SK-N-SH (cell line): Measurements from ENCODE around the gene AGAP1. TPM values are rescaled to one million over a fixed set of nuclear protein-coding genes. Genes with fewer than 3 reads are reported as not detected.

Experiments used
- CTCF ChIA-PET: fragments of 300-600, 350-600 bp; formaldehyde crosslinking; extraction: SDS; loops from one replicate; lab custom pipeline; 2021; lab: Yijun Ruan, JAX
- POLR2A ChIA-PET: fragments of 350-600 bp; sonication (Branson Sonifier 250); formaldehyde crosslinking; extraction: SDS; loops from one replicate; lab custom pipeline; 2020; ENCODE audit warnings: antibody characterized with exemption, inconsistent platforms; lab: Yijun Ruan, JAX
- DNase-seq: peaks from one replicate; pipeline ENCODE4 v3.0.0; 2012
- H2AFZ ChIP-seq: fragments of 200-600 bp; sonication (generic); 2 replicates; pipeline ENCODE4 v1.8.1; 2016; ENCODE audit warnings: antibody characterized with exemption, mild to moderate bottlenecking, low read depth
- H3F3A ChIP-seq: fragments of 200-600 bp; sonication (generic); replicated peaks from 2 replicates; pipeline ENCODE3; 2016; ENCODE audit warnings: antibody characterized with exemption, mild to moderate bottlenecking; ENCODE audit not compliant: insufficient read depth
- H3K27ac ChIP-seq, 2 experiments: fragments of 200-500 bp in 1 of 2; fragments of 200-600 bp in 1 of 2; sonication (Bioruptor generic) in 1 of 2; sonication (generic), shearing (Covaris generic) in 1 of 2; 2 replicates each; pipeline versions ENCODE4 v1.5.1 to v1.6.1; 2014 to 2016; ENCODE audit warnings: low read depth in 2 of 2, inconsistent platforms in 1 of 2, low read length in 1 of 2, mild to moderate bottlenecking in 1 of 2, mixed read lengths in 1 of 2
- H3K27me3 ChIP-seq: fragments of 200-600 bp; sonication (generic), shearing (Covaris generic); 2 replicates; pipeline ENCODE4 v1.6.1; 2016; ENCODE audit warnings: mixed run types; ENCODE audit not compliant: insufficient read depth
- H3K36me3 ChIP-seq, 2 experiments: fragments of 200-500 bp in 1 of 2; fragments of 200-600 bp in 1 of 2; sonication (Bioruptor generic) in 1 of 2; sonication (generic) in 1 of 2; replicated peaks in 1 of 2; 2 replicates each; pipeline versions ENCODE3 to v1.5.1; 2014 to 2016; ENCODE audit warnings: low read length in 1 of 2, mild to moderate bottlenecking in 1 of 2; ENCODE audit not compliant: insufficient read depth in 2 of 2, control insufficient read depth in 1 of 2
- H3K4me1 ChIP-seq, 2 experiments: fragments of 200-500 bp in 1 of 2; fragments of 200-600 bp in 1 of 2; sonication (Bioruptor generic) in 1 of 2; sonication (generic), shearing (Covaris generic) in 1 of 2; 2 replicates each; pipeline versions ENCODE4 v1.5.1 to v1.6.1; 2014 to 2016; ENCODE audit warnings: low read depth in 1 of 2, low read length in 1 of 2, mixed run types in 1 of 2; ENCODE audit not compliant: insufficient read depth in 2 of 2, control insufficient read depth in 1 of 2
- H3K4me2 ChIP-seq: fragments of 200-600 bp; sonication (generic), shearing (Covaris generic); 2 replicates; pipeline ENCODE4 v1.6.1; 2017; ENCODE audit warnings: mixed run types
- H3K4me3 ChIP-seq, 2 experiments: fragments of 200-500 bp in 1 of 2; fragments of 200-600 bp in 1 of 2; sonication (Bioruptor generic) in 1 of 2; sonication (generic), shearing (Covaris generic) in 1 of 2; 2 replicates each; pipeline versions ENCODE4 v1.5.1 to v1.8.1; 2014 to 2016; ENCODE audit warnings: low read depth in 2 of 2, inconsistent platforms in 1 of 2, low read length in 1 of 2, mild to moderate bottlenecking in 1 of 2, mixed read lengths in 1 of 2, moderate library complexity in 1 of 2
- H3K79me2 ChIP-seq: fragments of 200-600 bp; sonication (generic); 2 replicates; pipeline ENCODE4 v1.8.1; 2017; ENCODE audit warnings: mild to moderate bottlenecking; ENCODE audit not compliant: insufficient read depth
- H3K9ac ChIP-seq: fragments of 200-600 bp; sonication (generic); 2 replicates; pipeline ENCODE4 v1.6.1; 2017; ENCODE audit warnings: mixed run types
- H3K9me2 ChIP-seq: fragments of 200-600 bp; sonication (generic); 2 replicates; pipeline ENCODE4 v1.6.1; 2017; ENCODE audit warnings: mixed run types
- H3K9me3 ChIP-seq: fragments of 200-600 bp; sonication (generic); 2 replicates; pipeline ENCODE4 v1.6.1; 2017; ENCODE audit warnings: mixed run types, mild to moderate bottlenecking, moderate library complexity
- H4K20me1 ChIP-seq: fragments of 200-600 bp; sonication (generic); 2 replicates; pipeline ENCODE4 v1.6.1; 2017; ENCODE audit warnings: mild to moderate bottlenecking, mixed run types; ENCODE audit not compliant: insufficient read depth
- CHD2 ChIP-seq: fragments of 150-350 bp; IDR thresholded peaks from 2 replicates; pipeline ENCODE4 v1.6.1; 2018; ENCODE audit warnings: low read length; ENCODE audit not compliant: partially characterized antibody
- ELF1 ChIP-seq: IDR thresholded peaks from 2 replicates; pipeline ENCODE4 v1.4.0; 2012
- FOXJ3 ChIP-seq: sonication (generic); formaldehyde crosslinking; IDR thresholded peaks from 2 replicates; pipeline ENCODE4 v1.5.1; 2020; ENCODE audit warnings: mild to moderate bottlenecking, missing genetic modification reagents
- FOXM1 ChIP-seq: IDR thresholded peaks from 2 replicates; pipeline ENCODE4 v1.4.0; 2012; ENCODE audit warnings: low read depth, mild to moderate bottlenecking
- GABPA ChIP-seq: IDR thresholded peaks from 2 replicates; pipeline ENCODE4 v1.4.0; 2012; ENCODE audit warnings: low read depth, mild to moderate bottlenecking
- NRF1 ChIP-seq: IDR thresholded peaks from 2 replicates; pipeline ENCODE4 v1.6.1; 2012; ENCODE audit warnings: low read depth, mild to moderate bottlenecking, low read length
- RAD21 ChIP-seq: IDR thresholded peaks from 2 replicates; pipeline ENCODE4 v1.6.1; 2012; ENCODE audit warnings: mild to moderate bottlenecking, low read length
- RFX5 ChIP-seq: IDR thresholded peaks from 2 replicates; pipeline ENCODE4 v1.6.1; 2012; ENCODE audit warnings: mild to moderate bottlenecking, improper control_type of control experiment, low read length
- SIN3A ChIP-seq: IDR thresholded peaks from 2 replicates; pipeline ENCODE4 v1.6.1; 2012; ENCODE audit warnings: low read depth, mild to moderate bottlenecking, low read length, moderate library complexity, borderline replicate concordance
- SMC3 ChIP-seq: IDR thresholded peaks from 2 replicates; pipeline ENCODE4 v1.6.1; 2012; ENCODE audit warnings: low read depth, low read length, improper control_type of control experiment
- TCF12 ChIP-seq: IDR thresholded peaks from 2 replicates; pipeline ENCODE4 v1.4.0; 2012
- WGBS: methylation state at CpG from one replicate; pipeline ENCODE4 v1.1.6; 2017; ENCODE audit warnings: low lambda C conversion rate; 5-methylcytosine and 5-hydroxymethylcytosine counted together
- polyA plus RNA-seq, 3 experiments: library from polyadenylated mRNA; depleted of rRNA; stranded (reverse); fragments of >200 nt; gene quantifications; 2 replicates each; pipeline ENCODE4 v1.2.3, GENCODE V29; 2012
- TF ChIP-seq, protein P1 (sequence below): IDR thresholded peaks from 2 replicates; pipeline ENCODE4 v1.6.1; 2012; ENCODE audit warnings: mild to moderate bottlenecking, low read depth, low read length, moderate library complexity
- TF ChIP-seq, protein P2 (sequence below): IDR thresholded peaks from 2 replicates; pipeline ENCODE4 v1.4.0; 2012; ENCODE audit warnings: low read depth, borderline replicate concordance
- TF ChIP-seq, protein P3 (sequence below): fragments of 150-350 bp; IDR thresholded peaks from 2 replicates; pipeline ENCODE4 v1.6.1; 2016; ENCODE audit warnings: mild to moderate bottlenecking, low read depth, low read length
- TF ChIP-seq, protein P4 (sequence below): IDR thresholded peaks from 2 replicates; pipeline ENCODE4; 2012
- TF ChIP-seq, protein P5 (sequence below): fragments of 150-350 bp; IDR thresholded peaks from 2 replicates; pipeline ENCODE4 v1.6.1; 2017; ENCODE audit warnings: antibody characterized with exemption, low read length, low read depth, borderline replicate concordance

The AGAP1 gene
- polyA plus RNA-seq, 1 of the 3 experiments (the other 2 are of a cell fraction), result 8.8 TPM

DNA sequence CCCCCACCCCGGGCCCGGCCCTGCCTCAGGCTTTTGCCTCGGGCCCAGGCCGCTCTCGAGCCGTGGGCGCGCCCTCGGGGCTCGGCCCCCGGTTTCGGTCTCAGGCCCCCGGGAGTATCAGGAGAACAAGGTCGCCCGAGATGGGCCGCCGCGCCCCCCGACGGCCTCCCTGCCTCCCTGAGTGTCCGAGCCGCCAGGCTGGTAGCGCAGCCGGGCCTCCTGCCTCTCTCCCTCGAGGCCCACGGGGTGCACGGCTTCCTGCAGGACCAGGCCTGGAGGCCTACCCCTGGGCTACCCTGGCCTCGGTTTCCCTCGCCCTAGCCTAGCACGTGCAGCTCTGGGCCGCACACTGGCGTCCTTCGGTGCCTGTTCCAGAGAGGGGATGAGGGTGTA, 665.9 kb downstream of the AGAP1 start:
- peaks cover 7% of the 10 kb centered on the region for H3K27me3 ChIP-seq
- ChIA-PET POLR2A (no interaction called here), CTCF (interaction anchor here (1.2 to 1.6 kb wide), 2 partner anchors 374 to 381 kb away, joined by 3 to 5 read pairs; no protein-coding TSS in a partner anchor)
- H3K4me1 ChIP-seq, result peaks cover 0 to 6% of the 10 kb centered on the region in 2 experiments; a peak in 1 of 4 replicates
- H3K9me3 ChIP-seq, result no peaks in the 10 kb centered on the region
- no peaks in the 10 kb centered on the region for H3K36me3 ChIP-seq
- H4K20me1 ChIP-seq, result no peaks in the 10 kb centered on the region
- H3K9me2 ChIP-seq, result no peaks in the 10 kb centered on the region
- no peak for DNase-seq
- no peaks in the 10 kb centered on the region for H3K79me2 ChIP-seq
- H3K4me2 ChIP-seq, result no peak overlapping the region
- H2AFZ ChIP-seq, result no peak overlapping the region
- H3K9ac ChIP-seq, result no peak overlapping the region
- TF ChIP-seq, protein P1, sequence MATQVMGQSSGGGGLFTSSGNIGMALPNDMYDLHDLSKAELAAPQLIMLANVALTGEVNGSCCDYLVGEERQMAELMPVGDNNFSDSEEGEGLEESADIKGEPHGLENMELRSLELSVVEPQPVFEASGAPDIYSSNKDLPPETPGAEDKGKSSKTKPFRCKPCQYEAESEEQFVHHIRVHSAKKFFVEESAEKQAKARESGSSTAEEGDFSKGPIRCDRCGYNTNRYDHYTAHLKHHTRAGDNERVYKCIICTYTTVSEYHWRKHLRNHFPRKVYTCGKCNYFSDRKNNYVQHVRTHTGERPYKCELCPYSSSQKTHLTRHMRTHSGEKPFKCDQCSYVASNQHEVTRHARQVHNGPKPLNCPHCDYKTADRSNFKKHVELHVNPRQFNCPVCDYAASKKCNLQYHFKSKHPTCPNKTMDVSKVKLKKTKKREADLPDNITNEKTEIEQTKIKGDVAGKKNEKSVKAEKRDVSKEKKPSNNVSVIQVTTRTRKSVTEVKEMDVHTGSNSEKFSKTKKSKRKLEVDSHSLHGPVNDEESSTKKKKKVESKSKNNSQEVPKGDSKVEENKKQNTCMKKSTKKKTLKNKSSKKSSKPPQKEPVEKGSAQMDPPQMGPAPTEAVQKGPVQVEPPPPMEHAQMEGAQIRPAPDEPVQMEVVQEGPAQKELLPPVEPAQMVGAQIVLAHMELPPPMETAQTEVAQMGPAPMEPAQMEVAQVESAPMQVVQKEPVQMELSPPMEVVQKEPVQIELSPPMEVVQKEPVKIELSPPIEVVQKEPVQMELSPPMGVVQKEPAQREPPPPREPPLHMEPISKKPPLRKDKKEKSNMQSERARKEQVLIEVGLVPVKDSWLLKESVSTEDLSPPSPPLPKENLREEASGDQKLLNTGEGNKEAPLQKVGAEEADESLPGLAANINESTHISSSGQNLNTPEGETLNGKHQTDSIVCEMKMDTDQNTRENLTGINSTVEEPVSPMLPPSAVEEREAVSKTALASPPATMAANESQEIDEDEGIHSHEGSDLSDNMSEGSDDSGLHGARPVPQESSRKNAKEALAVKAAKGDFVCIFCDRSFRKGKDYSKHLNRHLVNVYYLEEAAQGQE, result no peak
- TF ChIP-seq CHD2 (no peak), RAD21 (no peak), ELF1 (no peak), SMC3 (no peak), NRF1 (no peak), FOXM1 (no peak)
- TF ChIP-seq, protein P2, sequence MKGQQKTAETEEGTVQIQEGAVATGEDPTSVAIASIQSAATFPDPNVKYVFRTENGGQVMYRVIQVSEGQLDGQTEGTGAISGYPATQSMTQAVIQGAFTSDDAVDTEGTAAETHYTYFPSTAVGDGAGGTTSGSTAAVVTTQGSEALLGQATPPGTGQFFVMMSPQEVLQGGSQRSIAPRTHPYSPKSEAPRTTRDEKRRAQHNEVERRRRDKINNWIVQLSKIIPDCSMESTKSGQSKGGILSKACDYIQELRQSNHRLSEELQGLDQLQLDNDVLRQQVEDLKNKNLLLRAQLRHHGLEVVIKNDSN, result no peak
- H3F3A ChIP-seq, result no peaks in the 10 kb centered on the region
- 91% methylated on average over 14 of the region's 33 CpGs for WGBS
- H3K4me3 ChIP-seq, result no peak overlapping the region
- no peak overlapping the region for H3K27ac ChIP-seq

DNA sequence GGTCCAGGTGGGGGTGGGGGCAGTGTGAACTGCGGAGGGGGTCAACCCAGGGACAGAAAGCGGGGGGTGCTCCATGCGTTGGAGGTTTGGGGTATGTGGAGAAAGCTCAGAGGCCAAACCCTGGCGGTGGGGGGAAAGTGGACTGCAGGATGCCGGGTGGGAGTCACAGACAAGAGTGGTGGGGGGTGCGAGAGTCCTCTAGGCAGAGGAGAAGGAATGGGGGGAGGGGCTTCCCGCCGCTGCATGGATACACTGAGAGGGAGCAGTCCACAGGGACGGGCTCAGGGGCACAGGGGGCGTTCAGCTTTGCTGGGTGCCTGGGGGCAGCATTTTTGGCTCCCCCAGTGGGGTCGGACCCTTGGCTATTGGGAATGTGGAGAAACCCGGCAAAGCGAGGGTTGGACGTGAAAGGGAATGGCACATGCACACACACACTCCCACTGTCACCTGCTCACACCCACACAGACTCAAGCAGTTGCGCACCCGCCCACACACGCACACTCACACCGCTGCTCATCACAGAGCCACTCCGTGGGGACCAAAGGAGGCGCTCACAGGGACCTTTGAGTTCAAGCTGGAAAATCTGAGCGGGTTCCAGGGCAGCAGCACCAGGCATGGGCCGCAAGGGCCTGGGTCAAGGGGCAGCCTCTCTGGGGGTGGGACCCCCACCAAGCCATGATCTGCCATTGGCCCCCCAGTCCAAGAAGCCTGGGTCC, 666.7 kb downstream of the AGAP1 start:
- Histone ChIP-seq H3K9ac (no peak overlapping the region), H3F3A (no peaks in the 10 kb centered on the region), H3K9me3 (no peaks in the 10 kb centered on the region), H3K9me2 (no peaks in the 10 kb centered on the region), H3K27me3 (peaks cover 14% of the 10 kb centered on the region), H4K20me1 (no peaks in the 10 kb centered on the region), H3K4me2 (no peak overlapping the region), H2AFZ (no peak overlapping the region), H3K79me2 (no peaks in the 10 kb centered on the region), H3K4me1 (peaks cover 0 to 7% of the 10 kb centered on the region in 2 experiments; a peak in 1 of 4 replicates), H3K36me3 (no peaks in the 10 kb centered on the region), H3K27ac (no peak overlapping the region), H3K4me3 (no peak overlapping the region)
- TF ChIP-seq, protein P3, sequence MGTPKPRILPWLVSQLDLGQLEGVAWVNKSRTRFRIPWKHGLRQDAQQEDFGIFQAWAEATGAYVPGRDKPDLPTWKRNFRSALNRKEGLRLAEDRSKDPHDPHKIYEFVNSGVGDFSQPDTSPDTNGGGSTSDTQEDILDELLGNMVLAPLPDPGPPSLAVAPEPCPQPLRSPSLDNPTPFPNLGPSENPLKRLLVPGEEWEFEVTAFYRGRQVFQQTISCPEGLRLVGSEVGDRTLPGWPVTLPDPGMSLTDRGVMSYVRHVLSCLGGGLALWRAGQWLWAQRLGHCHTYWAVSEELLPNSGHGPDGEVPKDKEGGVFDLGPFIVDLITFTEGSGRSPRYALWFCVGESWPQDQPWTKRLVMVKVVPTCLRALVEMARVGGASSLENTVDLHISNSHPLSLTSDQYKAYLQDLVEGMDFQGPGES, result no peak
- TF ChIP-seq TCF12 (no peak), ELF1 (no peak), RFX5 (no peak), FOXJ3 (CRISPR knock-in tag) (no peak), GABPA (no peak), SMC3 (no peak), RAD21 (no peak), SIN3A (no peak)
- TF ChIP-seq, protein P4, sequence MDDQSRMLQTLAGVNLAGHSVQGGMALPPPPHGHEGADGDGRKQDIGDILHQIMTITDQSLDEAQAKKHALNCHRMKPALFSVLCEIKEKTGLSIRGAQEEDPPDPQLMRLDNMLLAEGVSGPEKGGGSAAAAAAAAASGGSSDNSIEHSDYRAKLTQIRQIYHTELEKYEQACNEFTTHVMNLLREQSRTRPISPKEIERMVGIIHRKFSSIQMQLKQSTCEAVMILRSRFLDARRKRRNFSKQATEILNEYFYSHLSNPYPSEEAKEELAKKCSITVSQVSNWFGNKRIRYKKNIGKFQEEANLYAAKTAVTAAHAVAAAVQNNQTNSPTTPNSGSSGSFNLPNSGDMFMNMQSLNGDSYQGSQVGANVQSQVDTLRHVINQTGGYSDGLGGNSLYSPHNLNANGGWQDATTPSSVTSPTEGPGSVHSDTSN, result no peak
- TF ChIP-seq, protein P5, sequence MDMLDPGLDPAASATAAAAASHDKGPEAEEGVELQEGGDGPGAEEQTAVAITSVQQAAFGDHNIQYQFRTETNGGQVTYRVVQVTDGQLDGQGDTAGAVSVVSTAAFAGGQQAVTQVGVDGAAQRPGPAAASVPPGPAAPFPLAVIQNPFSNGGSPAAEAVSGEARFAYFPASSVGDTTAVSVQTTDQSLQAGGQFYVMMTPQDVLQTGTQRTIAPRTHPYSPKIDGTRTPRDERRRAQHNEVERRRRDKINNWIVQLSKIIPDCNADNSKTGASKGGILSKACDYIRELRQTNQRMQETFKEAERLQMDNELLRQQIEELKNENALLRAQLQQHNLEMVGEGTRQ, result no peak
- POLR2A ChIA-PET, result no interaction called here
- no peak for DNase-seq
- CTCF ChIA-PET, result interaction anchor here (1.2 to 3.7 kb wide), 3 partner anchors 17 to 381 kb away, joined by 3 to 28 read pairs (median 5); no protein-coding TSS in a partner anchor
- WGBS, result 75% methylated on average over 16 of the region's 22 CpGs
